ENCODE data around the gene FBLN2.

FBLN2 gene

GRCh38 chr3:13663781-13664535, 115.0 kb downstream of the FBLN2 start:
- DNase-seq (ENCODE audit: low read depth in 2 of 2), result no peak

GRCh38 chr3:13665582-13666226, 116.8 kb downstream of the FBLN2 start:
- no peak for DNase-seq (ENCODE audit: low read depth in 2 of 2)

- no peak for DNase-seq (ENCODE audit: low read depth in 2 of 2)
Measured at GRCh38 chr3:13666227-13666619, 117.3 kb downstream of the FBLN2 start.

GRCh38 chr3:13666781-13667709, 118.1 kb downstream of the FBLN2 start:
- DNase-seq (ENCODE audit: low read depth in 2 of 2), result no peak

- DNase-seq (ENCODE audit: low read depth in 2 of 2), result no peak
Measured at GRCh38 chr3:13668136-13668535, 119.2 kb downstream of the FBLN2 start.

GRCh38 chr3:13669457-13669856, 120.5 kb downstream of the FBLN2 start:
- no peak for DNase-seq (ENCODE audit: low read depth in 2 of 2)

GRCh38 chr3:13670292-13670691, 121.4 kb downstream of the FBLN2 start:
- DNase-seq (ENCODE audit: low read depth in 2 of 2), result no peak

GRCh38 chr3:13671482-13672233, 122.7 kb downstream of the FBLN2 start:
- DNase-seq (ENCODE audit: low read depth in 2 of 2), result no peak

GRCh38 chr3:13673207-13673606, 124.3 kb downstream of the FBLN2 start:
- no peak for DNase-seq (ENCODE audit: low read depth in 2 of 2)

- no peak for DNase-seq (ENCODE audit: low read depth in 2 of 2)
Measured at GRCh38 chr3:13674538-13675185, 125.7 kb downstream of the FBLN2 start.

GRCh38 chr3:13676356-13677017, 127.6 kb downstream of the FBLN2 start:
- DNase-seq (ENCODE audit: low read depth in 2 of 2), result no peak

- no peak for DNase-seq (ENCODE audit: low read depth in 2 of 2)
Measured at GRCh38 chr3:13677272-13677671, 128.3 kb downstream of the FBLN2 start.

GRCh38 chr3:13681931-13682330, 133.0 kb downstream of the FBLN2 start:
- no peak for DNase-seq (ENCODE audit: low read depth in 2 of 2)

- DNase-seq (ENCODE audit: low read depth in 2 of 2), result no peak
Measured at GRCh38 chr3:13682331-13683013, 133.5 kb downstream of the FBLN2 start.

GRCh38 chr3:13683288-13683687, 134.4 kb downstream of the FBLN2 start:
- no peak for DNase-seq (ENCODE audit: low read depth in 2 of 2)

GRCh38 chr3:13683772-13684171, 134.8 kb downstream of the FBLN2 start:
- DNase-seq (ENCODE audit: low read depth in 2 of 2), result no peak

GRCh38 chr3:13684350-13684749, 135.4 kb downstream of the FBLN2 start:
- no peak for DNase-seq (ENCODE audit: low read depth in 2 of 2)

- no peak for DNase-seq (ENCODE audit: low read depth in 2 of 2)
Measured at GRCh38 chr3:13684854-13685253, 135.9 kb downstream of the FBLN2 start.

GRCh38 chr3:13685721-13686120, 136.8 kb downstream of the FBLN2 start:
- no peak for DNase-seq (ENCODE audit: low read depth in 2 of 2)
